Mucosa of rectum (tissue), 2 donors: Measurements from ENCODE around the gene TUBB4A.

Experiments used
- H3K27ac ChIP-seq, 2 donors: one replicate each; pipeline ENCODE4 v1.7.0; 2013; ENCODE audit warnings: inconsistent platforms in 2 of 2, low read depth in 2 of 2, low read length in 2 of 2
- H3K27me3 ChIP-seq, 2 donors: one replicate each; pipeline ENCODE4 v1.7.0; 2013; ENCODE audit warnings: low read length in 2 of 2; ENCODE audit not compliant: control insufficient read depth in 2 of 2, insufficient read depth in 2 of 2
- H3K36me3 ChIP-seq, 2 donors: one replicate each; pipeline ENCODE4 v1.7.0; 2013; ENCODE audit warnings: low read length in 2 of 2; ENCODE audit not compliant: control insufficient read depth in 2 of 2, insufficient read depth in 2 of 2
- H3K4me1 ChIP-seq, 2 donors: one replicate each; pipeline ENCODE4 v1.7.0; 2013; ENCODE audit warnings: low read length in 2 of 2, mild to moderate bottlenecking in 1 of 2; ENCODE audit not compliant: control insufficient read depth in 2 of 2, insufficient read depth in 2 of 2
- H3K4me3 ChIP-seq, 2 donors: one replicate each; pipeline ENCODE4 v1.7.0; 2013; ENCODE audit warnings: low read length in 2 of 2
- H3K9ac ChIP-seq, 2 donors: one replicate each; pipeline ENCODE4 v1.7.0; 2013; ENCODE audit warnings: low read length in 2 of 2, low read depth in 1 of 2, mild to moderate bottlenecking in 1 of 2
- H3K9me3 ChIP-seq, 2 donors: one replicate each; pipeline ENCODE4 v1.7.0; 2013; ENCODE audit warnings: low read length in 2 of 2; ENCODE audit not compliant: control insufficient read depth in 2 of 2
- donor health status: healthy.
- donor health status: Normal muscosa, but diverticular disease.

The TUBB4A gene

DNA sequence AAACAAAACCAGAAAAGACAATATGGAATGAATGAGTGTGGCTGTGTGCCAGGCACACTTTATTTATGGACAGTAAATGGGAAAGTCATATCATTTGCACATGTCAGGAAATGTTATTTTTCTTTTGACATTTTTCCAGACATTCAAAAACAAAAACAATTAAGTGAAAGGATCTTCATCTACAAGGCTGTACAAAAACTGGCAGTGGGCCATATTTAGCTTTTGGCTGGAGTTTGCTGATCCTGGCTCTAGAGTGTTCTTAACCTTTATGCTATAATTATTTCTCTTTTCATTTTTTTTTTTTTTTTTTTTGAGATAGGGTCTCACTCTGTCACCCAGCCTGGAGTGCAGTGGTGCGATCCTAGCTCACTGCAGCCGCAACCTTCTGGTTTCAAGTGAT is 22.2 kb upstream of the TUBB4A start:
- Histone ChIP-seq H3K27ac (no peak overlapping the region), H3K9me3 (no peaks in the 10 kb centered on the region), H3K27me3 (no peaks in the 10 kb centered on the region), H3K4me3 (no peak overlapping the region), H3K4me1 (peaks cover 0 to 3% of the 10 kb centered on the region in 2 donors), H3K9ac (no peak overlapping the region), H3K36me3 (no peaks in the 10 kb centered on the region)

- no peak overlapping the region for H3K4me3 ChIP-seq
- no peaks in the 10 kb centered on the region for H3K9me3 ChIP-seq
- no peaks in the 10 kb centered on the region for H3K36me3 ChIP-seq
- no peak overlapping the region for H3K9ac ChIP-seq
- H3K27ac ChIP-seq: no peak overlapping the region
- H3K4me1 ChIP-seq: no peaks in the 10 kb centered on the region
- no peaks in the 10 kb centered on the region for H3K27me3 ChIP-seq
Measured at GRCh38 chr19:6522712-6523111, 20.6 kb upstream of the TUBB4A start.

GRCh38 chr19:6521718-6522646 is 19.9 kb upstream of the TUBB4A start:
- H3K4me3 ChIP-seq: no peak overlapping the region
- no peaks in the 10 kb centered on the region for H3K9me3 ChIP-seq
- H3K36me3 ChIP-seq: no peaks in the 10 kb centered on the region
- H3K27me3 ChIP-seq: no peaks in the 10 kb centered on the region
- H3K4me1 ChIP-seq: peaks cover 0 to 3% of the 10 kb centered on the region in 2 donors
- no peak overlapping the region for H3K27ac ChIP-seq
- H3K9ac ChIP-seq: no peak overlapping the region

- Histone ChIP-seq H3K27ac (no peak overlapping the region), H3K4me1 (peaks cover 6 to 9% of the 10 kb centered on the region in 2 donors), H3K36me3 (no peaks in the 10 kb centered on the region), H3K9me3 (no peaks in the 10 kb centered on the region), H3K27me3 (no peaks in the 10 kb centered on the region), H3K9ac (no peak overlapping the region), H3K4me3 (no peak overlapping the region)
Measured at GRCh38 chr19:6519289-6519688, 17.2 kb upstream of the TUBB4A start.

GRCh38 chr19:6518145-6518911 is 16.2 kb upstream of the TUBB4A start:
- Histone ChIP-seq H3K27ac (no peak overlapping the region), H3K36me3 (no peaks in the 10 kb centered on the region), H3K9ac (no peak overlapping the region), H3K4me1 (peaks cover 6 to 9% of the 10 kb centered on the region in 2 donors), H3K9me3 (no peaks in the 10 kb centered on the region), H3K27me3 (no peaks in the 10 kb centered on the region), H3K4me3 (peak overlapping the region in 1 of 2 donors; percentile 39)

DNA sequence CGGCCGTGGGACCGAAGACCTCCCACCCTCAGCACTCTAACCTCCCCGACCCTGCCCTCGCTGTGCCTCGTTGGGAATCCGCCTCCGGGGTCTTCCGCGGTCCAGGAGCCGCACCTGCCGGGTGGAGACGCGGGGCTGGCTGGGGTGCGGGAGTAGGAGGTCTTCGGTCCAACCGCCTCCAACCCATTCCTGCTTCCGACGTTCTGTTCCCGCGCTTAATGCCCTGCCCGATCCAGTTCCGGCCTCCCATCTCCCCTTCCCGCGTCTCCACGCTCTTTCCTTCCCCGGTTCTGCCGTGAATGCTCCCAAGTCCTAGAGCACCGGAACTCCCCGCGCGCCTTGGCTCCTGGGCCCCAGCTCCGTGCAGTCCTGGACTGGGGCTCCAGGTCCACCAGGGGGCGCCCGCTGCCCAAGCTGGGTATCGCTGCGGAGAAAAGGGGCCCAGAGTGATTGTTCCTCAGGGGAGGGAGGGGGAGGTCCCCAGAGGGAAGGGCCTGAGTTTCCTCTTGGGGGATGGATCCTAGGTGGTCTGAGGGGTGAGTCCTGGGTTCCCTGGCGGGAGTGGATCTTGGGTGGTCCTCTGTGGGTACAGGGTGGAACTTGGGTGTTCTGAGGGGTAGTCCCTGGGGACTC is 14.7 kb upstream of the TUBB4A start:
- Histone ChIP-seq H3K9me3 (no peaks in the 10 kb centered on the region), H3K27me3 (no peaks in the 10 kb centered on the region), H3K36me3 (no peaks in the 10 kb centered on the region), H3K9ac (peak overlapping the region; percentile 64 to 65), H3K4me3 (peak overlapping the region; percentile 65 to 87), H3K4me1 (peaks cover 6 to 9% of the 10 kb centered on the region in 2 donors), H3K27ac (peak overlapping the region; percentile 32 to 57)

DNA sequence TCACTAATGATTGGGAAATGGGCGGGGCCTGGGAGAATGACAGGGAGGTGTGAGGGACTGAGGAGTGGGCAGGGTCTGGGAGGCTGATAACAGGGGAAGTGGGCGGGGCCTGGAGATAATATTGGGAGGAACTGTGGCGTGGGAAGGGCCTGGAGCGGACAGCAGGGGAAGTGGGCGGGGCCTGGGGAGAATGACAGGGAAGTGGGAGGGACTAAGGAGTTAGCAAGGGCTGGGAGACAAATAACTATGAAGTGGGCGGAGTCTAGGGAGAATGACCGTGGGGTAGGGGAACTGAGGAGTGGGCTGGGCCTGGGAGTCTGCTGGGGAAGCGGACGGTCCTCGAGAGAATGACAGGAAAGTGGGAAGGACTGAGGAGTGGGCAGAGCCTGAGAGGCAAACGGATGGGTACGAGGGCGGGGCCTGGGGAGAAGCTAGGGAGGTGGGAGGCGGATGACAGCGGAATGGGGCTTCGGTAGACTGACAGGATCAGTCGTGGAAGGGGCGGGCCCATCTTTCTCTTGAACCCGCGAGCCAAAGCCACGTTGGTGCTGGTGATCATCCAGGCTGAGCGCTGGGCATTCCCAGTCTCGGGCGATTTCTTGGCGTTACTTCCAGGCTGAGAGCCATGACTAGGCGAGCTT is 14.0 kb upstream of the TUBB4A start:
- Histone ChIP-seq H3K4me3 (peak overlapping the region; percentile 65 to 87), H3K4me1 (peaks cover 6 to 9% of the 10 kb centered on the region in 2 donors), H3K27me3 (no peaks in the 10 kb centered on the region), H3K27ac (peak overlapping the region; percentile 32 to 57), H3K9ac (peak overlapping the region; percentile 64 to 65), H3K36me3 (no peaks in the 10 kb centered on the region), H3K9me3 (no peaks in the 10 kb centered on the region)

DNA sequence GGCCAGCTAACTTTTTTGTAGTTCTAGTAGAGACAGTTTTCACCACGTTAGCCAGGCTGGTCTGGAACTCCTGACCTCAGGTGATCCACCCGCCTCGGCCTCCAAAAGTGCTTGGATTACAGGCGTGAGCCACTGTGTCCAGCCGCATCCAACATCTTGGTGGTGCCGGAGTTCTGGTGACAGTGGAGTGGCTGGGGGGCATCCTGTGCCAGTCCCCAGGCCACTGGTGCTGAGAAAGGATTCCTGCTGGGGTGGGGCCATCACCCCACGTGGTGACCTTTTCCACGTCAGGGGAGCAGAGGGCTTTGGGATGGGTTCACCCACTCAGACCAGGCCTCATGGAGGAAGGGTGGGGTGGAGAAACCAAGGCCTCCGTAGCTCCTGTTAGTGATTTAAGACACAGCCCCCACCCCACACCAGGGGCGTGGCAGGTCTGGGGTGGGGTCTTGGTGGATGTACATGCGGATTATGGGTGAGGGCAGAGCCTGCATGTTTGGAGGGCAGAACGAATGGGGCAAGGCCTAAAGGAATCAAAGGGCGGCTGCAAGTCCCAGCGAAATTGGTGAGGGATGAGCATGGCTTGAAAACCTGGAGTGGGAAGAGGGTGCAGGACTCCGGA is 12.9 kb upstream of the TUBB4A start:
- Histone ChIP-seq H3K9ac (no peak overlapping the region), H3K27me3 (no peaks in the 10 kb centered on the region), H3K36me3 (no peaks in the 10 kb centered on the region), H3K4me1 (peaks cover 6 to 9% of the 10 kb centered on the region in 2 donors), H3K27ac (no peak overlapping the region), H3K4me3 (no peak overlapping the region), H3K9me3 (no peaks in the 10 kb centered on the region)

DNA sequence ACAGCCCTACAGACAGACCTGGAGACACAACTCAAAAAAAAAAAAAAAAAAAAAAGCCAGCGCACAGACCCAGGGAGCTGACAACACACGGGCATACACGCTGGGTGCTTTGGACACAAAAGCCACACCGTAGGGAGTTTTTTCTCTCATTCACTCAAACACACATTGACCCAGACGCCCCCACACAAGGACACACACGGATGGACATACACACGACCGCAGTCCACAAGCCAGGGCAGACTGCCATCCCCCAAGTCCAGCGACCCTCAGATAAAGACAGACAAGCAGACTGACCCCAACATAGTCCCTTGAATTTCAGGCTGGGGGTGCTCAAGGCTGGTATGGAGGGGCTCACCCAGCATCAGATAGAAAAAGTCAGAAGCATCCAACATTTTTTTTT is 12.0 kb upstream of the TUBB4A start:
- Histone ChIP-seq H3K4me3 (no peak overlapping the region), H3K27ac (no peak overlapping the region), H3K9ac (no peak overlapping the region), H3K36me3 (no peaks in the 10 kb centered on the region), H3K4me1 (peaks cover 6 to 9% of the 10 kb centered on the region in 2 donors), H3K9me3 (no peaks in the 10 kb centered on the region), H3K27me3 (no peaks in the 10 kb centered on the region)
